HL-60/S4 treated with phorbol 12-myristate 13-acetate at 8.2 ng/mL for 4 days and 3 days (cell line): ENCODE results near the gene CELF3.
"Not testable (repeated sequence)": the region's sequence is repeated elsewhere in the genome, so short reads cannot be mapped to it uniquely, and the experiment has no call there.

Experiments used
- in situ Hi-C: fragments of 300-500 bp; cut with MboI; formaldehyde crosslinking; loops from 2 replicates; pipeline ENCODE4 v1.15.0; 2022; ENCODE audit warnings: low sequenced_read_pairs

The CELF3 gene

DNA sequence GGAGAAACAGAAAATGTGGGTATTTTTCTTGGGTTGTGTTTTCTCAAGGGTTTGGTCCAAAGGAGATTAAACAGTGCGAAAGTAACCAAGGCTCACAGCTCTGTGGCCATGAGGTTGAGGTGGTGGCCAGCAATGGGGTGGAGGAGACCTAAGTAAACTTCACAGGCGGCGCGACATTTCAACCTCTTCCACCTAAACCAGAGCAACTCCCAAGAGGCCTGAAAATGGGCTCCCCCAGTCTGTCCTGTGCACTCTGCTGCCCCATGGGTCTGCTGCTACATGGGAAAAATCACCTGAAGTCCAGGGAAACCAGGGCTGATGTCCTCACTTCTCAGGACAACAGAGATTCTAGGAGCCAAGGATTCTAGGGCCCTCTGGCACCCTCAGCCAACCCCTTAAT lies 12.4 kb downstream of the CELF3 start:
- in situ Hi-C loops, result no loop called here

- in situ Hi-C loops, result no loop called here
Observed at GRCh38 chr1:151703813-151704212, 12.8 kb downstream of the CELF3 start.

DNA sequence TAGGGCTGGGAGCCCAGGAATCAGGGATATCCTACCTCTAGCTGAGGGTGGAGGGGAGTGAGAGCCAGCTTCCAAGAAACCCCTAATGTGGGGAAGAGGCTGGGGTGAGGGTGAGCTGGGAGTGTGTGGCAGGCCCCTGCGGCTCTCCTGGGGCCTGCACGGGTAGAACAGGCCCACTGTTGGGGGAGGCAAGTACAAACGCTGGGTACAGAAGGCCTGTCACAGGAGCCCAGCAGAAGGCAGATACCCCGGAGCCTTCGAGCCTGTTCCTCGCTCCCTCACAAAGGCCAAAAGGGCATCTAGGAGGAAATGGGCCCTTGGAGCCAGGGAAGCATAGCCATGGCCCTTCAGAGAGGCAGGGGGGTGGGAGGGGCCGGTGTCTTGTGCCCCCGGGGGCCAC lies 13.7 kb downstream of the CELF3 start:
- in situ Hi-C loops, result no loop called here

DNA sequence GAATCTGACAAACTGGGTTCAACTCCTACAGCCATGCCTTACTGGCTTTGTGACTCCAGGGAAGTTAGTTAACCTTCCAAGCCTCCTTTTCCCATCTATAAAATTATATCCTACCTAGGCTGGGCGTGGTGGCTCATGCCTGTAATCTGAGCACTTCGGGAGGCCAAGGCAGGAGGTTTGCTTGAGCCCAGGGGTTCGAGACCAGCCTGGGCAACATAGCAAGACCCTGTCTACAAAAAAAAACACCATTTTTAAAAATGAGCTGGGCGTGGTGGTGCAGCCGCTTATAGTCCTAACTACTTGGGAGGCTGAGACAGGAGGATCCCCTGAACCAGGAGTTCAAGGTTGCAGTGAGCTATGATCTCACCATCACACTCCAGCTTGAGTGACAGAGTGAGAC lies 15.1 kb downstream of the CELF3 start:
- in situ Hi-C loops, result no loop called here

GRCh38 chr1:151693057-151693651 lies 23.4 kb downstream of the CELF3 start:
- in situ Hi-C loops, result no loop called here

- in situ Hi-C loops, result no loop called here
Observed at GRCh38 chr1:151692226-151692625, 24.4 kb downstream of the CELF3 start.

- in situ Hi-C loops, result no loop called here
Observed at GRCh38 chr1:151689494-151689893, 27.1 kb downstream of the CELF3 start.

GRCh38 chr1:151686561-151686960 lies 30.0 kb downstream of the CELF3 start:
- in situ Hi-C loops, result no loop called here

GRCh38 chr1:151684128-151684527 lies 32.5 kb downstream of the CELF3 start:
- in situ Hi-C loops, result no loop called here

GRCh38 chr1:151682901-151683300 lies 33.7 kb downstream of the CELF3 start:
- in situ Hi-C loops, result not testable (repeated sequence)

GRCh38 chr1:151681923-151682322 lies 34.7 kb downstream of the CELF3 start:
- in situ Hi-C loops, result no loop called here

DNA sequence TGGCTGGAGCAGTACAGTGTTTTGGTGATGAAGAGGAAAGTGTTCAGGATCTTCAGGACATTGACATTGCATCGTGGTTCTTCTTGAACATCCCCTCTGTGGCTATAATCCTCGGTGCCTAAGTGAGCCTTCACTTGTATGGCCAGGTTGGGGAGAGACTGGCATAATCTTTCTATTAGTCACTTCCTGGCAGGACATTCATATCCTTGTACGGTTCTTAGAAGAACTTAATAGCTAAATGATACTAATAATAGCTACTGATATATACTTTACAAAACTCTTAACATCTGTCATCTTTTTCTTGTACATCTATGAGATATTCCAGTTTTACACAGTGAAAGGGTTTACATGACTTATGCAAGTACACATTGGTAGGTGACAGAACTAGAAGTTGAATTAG lies 35.8 kb downstream of the CELF3 start:
- in situ Hi-C loops, result no loop called here

DNA sequence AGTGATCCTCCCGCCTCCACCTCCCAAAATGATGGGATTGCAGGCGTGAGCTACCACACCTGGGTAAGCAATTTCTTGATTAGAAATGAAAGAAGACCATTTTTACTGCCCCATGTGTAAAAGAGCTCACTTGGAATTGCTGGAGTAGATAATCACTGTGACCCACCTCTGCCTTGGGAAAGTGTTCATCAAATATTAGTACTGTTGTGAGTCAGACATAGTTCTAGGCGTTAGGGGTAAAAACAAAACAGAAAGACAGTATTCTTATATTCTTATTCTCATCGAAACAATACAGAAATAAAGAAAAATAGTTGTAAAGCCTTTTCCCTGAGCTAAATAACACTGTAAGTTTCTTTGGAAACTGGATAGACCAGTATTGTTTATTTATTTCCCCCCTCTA lies 36.2 kb downstream of the CELF3 start:
- in situ Hi-C loops, result no loop called here

DNA sequence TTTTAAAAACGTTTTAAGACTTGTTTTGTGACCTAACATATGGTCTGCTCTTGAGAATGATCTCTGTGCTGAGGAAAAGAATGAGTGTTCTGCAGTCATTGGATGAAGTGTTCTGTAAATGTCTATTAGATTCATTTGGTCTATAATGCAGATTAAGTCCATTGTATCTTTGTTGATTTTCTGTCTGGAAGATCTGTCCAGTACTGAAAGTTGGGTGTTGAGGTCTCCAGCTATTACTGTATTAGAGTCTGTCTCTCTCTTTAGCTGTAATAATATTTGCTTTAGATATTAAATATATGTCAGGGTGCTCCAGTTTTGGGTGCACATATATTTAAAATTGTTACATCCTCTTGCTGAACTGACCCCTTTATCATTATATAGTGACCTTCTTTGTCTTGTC lies 43.2 kb downstream of the CELF3 start:
- in situ Hi-C loops, result no loop called here

DNA sequence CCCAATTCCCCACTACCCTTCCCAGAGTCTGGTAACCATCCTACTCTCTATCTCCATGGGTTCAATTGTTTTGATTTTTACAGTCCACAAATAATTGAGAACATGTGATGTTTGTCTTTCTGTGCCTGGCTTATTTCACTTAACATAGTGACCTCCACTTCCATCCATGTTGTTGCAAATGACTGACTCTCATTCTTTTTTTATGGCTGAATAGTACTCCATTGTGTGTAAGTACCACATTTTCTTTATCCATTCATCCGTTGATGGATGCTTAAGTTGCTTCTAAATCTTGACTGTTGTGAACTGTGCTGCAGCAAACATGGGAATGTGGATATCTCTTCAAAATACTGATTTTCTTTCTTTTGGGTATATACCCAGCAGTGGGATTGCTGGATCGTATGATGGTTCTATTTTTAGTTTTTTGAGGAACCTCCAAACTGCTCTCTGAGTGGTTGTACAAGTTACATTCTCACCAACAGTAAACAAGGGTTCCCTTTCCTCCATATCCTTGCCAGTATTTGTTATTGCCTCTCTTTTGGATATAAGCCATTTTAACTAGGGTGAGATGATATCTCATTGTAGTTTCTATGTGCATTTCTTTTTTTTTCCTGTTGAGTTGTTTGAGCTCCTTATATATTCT lies 46.4 kb downstream of the CELF3 start:
- in situ Hi-C loops, result not testable (repeated sequence)

- in situ Hi-C loops, result no loop called here
Observed at GRCh38 chr1:151668090-151668489, 48.5 kb downstream of the CELF3 start.

- in situ Hi-C loops, result no loop called here
Observed at GRCh38 chr1:151661751-151662150, 54.9 kb downstream of the CELF3 start.

DNA sequence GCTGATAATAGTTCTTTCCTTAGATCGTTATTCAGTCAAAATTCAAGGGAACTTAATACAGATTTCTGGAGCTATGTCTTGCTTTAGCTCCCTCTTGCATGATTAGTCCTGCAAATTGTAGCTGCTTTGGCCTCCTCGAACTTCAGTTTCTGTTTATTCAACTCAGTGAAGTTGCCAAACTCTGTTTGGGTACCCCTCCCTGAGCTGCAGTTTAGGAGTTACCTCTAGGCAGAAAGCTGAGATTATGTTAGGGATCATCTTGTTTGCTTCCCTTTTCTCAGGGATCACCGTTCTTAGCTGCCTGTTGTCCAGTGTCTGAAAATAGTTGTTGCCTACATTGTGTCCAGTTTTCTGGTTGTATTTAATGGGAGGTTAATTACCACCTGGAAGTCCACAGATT lies 61.2 kb downstream of the CELF3 start:
- in situ Hi-C loops, result no loop called here

- in situ Hi-C loops, result no loop called here
Observed at GRCh38 chr1:151653397-151653796, 63.2 kb downstream of the CELF3 start.
